NCI-H748 treated with DMSO at 0.1 percent for 48 hours (cell line): Measurements from ENCODE around the gene TRABD2B.

Source experiments
- DNase-seq: peaks from one replicate; lab custom pipeline; 2025; lab: John Stamatoyannopoulos, UW

The TRABD2B gene

DNA sequence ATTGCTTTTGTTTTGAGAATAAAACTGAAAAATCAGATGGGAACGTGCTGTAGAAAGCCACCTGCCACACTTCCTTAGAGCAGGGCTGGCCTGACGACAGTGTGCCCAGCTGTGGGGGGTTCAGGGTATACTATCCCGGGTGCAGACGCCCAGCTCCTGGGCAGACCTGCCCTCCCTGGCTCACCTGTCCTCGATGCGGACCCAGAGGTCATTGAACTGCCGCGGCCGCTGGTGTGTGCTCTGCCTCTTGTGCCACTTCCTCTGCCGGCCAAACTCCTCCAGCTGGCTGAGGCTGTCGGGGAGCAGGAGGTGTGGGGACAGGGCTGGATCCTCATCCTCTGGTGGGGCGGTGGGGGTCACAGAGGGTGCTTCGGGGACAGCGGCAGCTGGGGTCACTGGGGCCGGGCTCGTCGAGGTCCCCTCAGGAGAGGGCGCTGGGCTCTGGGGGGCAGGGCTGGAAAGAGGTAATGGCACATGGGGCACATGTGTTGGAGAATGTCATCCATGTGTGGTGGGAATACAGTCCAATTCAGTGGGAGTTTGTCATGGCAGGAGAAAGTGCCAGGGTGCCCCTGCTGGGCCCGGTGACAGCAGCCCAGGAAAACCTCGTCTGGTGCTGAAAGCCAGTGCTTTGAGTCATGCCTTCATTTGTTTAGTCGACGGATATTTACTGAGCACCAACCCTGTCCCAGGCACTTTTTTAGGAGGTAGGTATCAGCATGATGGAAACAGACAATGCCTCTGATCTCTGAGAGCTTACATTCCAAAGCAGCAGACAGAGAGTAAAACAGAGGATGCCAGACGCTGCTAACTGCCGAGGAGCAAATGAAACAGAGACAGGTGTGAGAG is 222.0 kb downstream of the TRABD2B start:
- no peak for DNase-seq

DNA sequence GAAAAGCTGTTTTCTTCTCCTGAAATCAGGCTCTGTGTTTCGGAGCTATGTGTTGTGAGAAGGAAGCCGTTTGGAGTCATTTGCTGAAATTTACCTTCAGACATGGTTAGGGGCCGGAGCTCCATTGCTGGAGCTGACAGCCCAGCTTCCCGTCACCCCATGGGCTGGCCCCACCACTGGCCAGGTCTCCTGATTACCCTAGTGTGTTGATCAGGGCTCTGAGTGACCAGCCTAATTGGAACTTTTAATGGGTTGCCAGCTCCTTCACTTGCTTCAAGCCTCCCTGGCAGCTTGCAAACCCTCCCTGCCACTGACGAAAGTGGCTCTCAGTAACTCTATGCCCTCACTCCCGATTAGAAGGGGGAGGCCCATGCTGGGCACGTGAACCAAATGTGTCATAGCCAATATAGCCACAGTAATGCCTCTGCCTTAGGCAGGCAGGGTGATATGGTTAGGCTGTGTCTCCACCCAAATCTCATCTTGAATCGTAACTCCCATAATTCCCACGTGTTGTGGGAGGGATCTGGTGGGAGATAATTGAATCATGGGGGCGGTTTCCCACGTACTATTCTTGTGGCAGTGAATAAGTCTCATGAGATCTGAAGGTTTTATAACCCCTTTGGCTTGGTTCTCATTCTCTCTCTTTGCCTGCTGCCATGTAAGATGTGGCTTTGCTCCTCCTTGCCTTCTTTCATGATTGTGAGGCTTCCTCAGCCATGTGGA is 224.1 kb downstream of the TRABD2B start:
- DNase-seq = no peak

DNA sequence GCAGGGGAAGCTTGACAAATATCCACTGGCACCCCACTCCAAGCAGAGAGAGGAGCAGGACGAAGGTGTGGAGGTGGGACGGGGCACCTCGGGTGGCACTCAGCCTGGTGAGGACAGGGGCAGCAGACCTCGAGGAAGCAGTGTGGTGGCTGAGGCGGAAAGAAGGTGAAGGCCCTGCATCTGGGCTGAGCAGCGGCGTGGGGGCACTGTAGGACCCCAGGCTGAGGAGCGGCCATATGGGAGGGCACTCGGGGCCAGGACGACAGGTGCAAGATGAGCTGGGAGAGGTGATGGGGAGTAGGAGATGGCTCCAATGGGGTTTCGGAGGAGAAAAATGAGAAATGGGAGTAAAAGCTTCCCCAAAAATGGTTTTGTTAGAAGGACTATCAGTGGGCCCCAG is 224.9 kb downstream of the TRABD2B start:
- DNase-seq = no peak

DNA sequence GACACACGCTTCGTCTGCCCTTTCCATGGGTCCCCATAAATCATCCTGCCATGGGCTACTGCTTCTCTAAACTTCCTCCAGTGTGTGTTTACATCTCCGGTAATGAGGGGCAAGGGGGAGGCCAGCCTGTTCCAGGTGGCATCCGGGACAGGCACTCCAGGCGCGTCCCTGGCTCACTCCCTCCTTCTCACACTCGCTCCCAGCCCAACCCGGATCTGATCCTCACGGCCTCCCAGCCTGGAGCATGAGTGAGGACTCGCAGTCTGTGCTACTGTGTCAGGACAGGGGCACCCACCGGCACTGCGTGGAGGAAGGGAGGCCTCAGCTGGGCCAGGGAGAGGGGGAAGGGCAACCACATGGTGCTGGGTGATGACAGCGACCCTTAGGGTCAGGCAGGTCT is 225.4 kb downstream of the TRABD2B start:
- DNase-seq = no peak

DNA sequence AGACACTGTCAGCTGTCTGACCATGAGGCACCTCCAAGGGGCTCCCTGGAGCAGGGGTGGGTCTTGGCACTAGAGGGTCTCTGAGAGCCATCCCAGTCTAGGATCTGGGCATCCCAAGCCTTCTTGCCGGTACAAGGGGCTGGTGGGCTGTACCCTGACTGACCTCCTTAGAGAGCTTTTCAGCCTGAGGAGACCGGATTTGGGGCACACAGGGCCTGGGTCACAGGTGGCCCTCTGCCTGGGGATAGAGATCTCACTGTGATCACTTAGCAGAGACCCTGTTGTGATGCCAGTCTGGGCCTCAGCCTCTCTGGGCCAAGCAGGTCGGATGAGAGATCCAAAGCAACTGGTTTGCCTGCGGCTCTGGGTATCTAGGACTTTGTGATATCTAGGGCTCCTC is 227.2 kb downstream of the TRABD2B start:
- DNase-seq = no peak

DNA sequence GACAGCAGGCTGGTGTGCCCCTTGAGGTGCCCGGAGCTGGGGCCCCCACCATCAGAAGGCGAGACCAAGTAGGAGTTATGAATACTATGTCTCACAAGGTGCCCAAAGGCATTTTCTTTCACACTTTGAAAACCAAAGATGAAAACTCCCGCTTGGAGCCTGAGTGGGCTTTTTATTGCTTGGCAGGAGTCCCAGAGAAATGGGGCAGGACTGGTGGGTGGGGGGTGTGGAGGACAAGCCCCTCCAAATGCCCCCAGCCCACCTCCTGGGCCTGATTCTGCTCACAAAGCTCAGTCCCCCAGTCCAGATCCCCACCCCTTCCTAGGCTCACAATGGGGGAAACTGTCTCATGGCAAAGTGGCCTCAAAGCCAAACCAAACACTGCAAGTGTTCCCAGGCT is 227.9 kb downstream of the TRABD2B start:
- no peak for DNase-seq

DNA sequence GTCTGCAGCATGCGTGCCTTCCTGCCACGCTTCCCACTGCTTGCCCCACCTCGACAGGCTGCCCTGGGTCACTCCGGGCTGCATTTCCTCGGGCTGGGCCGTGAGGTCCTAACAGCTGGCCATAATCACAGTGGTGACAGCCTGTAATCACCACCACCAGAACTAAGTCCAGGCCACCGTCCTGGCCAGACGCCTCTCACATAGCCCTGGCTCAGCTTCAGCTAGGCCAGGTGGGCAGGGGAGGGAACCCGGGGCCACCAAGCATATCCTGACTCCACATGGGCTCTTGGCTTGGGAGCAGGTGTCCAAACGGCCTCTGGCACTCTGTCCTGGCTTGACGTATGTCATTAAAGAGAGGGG is 229.5 kb downstream of the TRABD2B start:
- no peak for DNase-seq

DNA sequence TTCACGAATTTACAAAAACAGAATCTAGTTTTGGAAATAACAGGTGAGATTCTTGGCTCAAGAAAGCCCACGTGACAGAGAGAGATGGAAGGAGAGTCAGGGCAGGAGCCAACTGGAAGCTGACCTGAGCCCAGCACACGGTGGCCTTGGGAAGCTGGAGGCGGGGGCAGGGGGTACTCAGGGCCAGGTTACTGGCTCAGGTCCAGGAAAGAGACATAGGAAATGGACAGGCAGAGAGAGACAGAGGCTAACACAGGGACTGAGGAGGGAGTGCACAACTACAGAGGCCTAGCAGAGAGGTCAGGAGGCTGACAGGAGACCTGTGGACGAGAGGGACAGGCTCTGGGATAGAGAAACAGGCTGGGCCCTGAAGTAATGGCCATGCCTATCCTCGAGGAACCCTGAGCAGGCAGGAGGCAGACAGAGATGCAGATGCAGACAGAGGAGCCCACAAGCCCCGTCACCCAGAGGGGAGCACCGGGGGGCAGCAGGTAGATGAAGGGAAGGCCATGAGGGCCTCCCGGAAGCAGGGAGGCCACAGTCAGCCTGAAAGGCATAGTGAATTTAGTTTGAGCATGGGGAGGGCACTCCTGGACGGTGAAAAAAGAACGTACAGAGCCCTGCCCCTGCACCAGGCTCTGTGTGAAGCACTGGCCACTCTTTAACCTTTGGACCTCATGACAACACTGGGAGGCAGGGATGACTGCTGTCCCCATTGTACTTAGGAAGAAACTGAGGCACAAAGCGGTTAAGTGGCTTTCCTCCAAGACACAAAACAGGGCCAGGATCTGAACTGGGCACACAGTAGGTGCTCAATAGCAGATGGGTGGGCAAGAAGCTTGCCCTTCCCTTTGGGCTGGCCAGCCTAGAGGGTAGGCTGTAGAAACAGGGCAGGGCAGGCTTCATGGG is 230.1 kb downstream of the TRABD2B start:
- DNase-seq = no peak

DNA sequence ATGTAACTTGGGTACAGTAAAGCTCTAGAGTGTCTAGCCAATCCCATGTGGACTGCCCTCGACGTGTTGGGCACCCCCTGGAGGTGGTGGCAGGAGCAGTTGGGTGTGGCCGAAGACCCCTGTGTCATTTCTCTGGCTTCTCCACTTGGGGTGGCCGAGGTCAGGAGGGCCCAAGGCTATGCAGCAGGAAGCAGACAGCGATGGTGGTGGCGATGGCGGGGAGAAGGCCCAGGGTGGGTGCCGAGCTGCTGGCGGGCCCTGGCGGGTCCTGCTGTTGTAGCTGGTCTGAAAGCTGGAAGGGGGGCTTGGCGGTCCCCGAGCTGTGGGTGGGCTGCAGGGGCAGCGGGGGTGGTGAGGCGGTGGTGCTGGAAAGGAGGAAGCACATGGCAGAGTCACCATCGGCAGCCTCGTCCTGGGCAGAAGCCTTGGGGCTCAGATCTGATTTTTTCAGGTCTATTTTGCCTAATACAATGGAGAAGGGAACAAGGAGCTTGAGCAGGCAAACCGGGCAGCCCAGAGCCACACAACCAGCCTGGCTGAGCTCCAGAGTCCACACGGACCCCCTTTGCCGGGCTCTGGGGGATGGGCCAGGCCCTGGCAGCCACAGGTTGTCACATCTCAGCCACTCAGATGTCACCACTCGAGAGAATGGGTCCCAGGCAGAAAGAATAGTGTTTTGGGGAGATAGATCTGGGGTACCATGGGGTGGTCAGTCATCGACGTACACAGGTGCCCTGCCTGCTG is 231.3 kb downstream of the TRABD2B start:
- no peak for DNase-seq

DNA sequence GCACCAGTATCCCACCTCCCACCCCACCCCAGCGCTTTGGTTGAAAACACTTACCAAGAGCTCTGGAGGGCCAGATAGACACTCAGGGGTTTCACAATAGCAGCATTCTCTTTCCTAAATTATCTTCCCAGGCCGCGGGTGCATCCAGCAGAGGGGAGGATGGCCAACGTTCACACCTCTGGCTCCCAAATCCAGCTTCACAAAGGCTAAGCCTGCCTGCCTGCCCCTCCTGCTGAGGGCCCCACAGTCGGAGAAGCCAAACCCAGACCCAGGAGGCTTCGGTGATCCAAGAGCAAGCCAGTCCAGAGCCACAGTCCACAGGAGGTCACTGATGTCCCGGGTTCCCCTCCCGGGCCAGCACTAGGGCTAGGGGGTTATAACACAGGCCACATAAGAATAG is 231.9 kb downstream of the TRABD2B start:
- DNase-seq = no peak

DNA sequence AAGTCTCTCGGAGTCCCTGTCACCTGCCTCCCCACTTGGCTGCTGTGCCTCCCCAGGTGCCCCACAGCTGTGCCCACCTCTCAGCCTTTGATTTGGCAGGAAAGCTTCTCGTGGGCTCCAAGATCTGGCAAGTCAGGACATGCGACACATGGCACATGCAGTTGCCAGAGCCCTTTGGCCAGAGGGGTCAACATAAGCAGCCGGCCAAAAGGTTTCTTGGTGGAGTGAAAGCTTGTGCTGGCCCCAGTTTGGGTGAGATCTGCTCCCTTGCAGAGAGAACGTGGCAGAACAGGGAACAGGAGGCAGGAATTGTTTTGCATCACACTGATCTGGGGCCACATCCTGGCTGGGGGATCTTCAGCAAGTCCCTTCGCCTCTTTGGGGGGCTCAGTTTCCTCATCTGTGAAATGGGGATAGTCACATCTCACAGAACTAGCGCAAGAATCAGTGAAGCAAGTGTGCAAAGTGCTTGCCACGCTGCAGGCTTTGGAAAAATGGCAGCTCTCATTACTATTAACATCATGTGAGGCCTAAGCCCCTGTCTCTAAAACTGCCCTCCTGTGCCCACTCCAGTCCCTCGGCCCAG is 232.6 kb downstream of the TRABD2B start:
- no peak for DNase-seq

DNA sequence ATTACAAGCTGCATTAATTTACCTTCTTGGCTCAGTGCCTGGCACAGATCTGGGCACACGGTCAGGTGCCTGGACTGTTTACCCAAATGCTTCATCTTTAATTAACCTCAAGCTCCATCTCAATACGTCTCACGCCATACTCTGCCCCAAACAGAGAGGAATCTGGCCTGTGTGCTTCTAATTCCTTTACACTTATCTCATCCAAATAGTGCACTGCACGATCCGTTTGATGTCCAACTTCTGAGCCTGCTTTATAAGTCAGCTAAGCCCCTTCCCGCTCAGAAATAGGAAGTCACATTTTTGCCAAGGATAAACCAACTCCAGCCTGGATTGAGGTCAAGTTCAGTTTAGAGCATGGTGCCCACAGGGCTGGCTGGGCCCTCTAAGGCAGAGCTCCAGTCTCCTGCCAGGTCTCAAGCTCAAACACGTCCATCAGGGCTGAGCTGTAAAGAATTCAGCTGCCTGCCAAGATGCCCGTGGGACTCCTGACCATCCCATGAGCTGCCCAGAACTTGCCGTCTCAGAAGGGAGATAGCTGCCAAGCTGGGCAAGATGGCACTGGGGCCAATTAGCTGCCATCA is 233.5 kb downstream of the TRABD2B start:
- no peak for DNase-seq

DNA sequence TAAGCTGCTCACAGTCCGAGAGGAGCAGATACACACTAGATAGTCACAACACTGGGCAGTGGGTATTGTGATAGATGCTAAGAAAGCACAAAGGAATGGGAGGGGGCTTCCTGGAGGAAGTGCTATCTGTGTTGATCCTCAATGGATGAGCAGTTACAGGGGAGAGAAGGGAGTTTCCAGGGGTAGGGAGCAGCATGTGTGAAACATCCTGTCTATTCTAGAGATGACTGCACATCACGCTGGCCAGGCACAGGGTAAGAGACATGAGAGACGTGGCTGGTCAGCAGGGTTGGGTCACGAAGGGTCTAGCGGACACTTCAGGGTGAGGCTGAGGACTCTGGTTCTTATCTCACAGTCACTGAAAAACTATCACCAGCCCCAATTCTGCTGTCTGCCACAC is 235.2 kb downstream of the TRABD2B start:
- DNase-seq = no peak

DNA sequence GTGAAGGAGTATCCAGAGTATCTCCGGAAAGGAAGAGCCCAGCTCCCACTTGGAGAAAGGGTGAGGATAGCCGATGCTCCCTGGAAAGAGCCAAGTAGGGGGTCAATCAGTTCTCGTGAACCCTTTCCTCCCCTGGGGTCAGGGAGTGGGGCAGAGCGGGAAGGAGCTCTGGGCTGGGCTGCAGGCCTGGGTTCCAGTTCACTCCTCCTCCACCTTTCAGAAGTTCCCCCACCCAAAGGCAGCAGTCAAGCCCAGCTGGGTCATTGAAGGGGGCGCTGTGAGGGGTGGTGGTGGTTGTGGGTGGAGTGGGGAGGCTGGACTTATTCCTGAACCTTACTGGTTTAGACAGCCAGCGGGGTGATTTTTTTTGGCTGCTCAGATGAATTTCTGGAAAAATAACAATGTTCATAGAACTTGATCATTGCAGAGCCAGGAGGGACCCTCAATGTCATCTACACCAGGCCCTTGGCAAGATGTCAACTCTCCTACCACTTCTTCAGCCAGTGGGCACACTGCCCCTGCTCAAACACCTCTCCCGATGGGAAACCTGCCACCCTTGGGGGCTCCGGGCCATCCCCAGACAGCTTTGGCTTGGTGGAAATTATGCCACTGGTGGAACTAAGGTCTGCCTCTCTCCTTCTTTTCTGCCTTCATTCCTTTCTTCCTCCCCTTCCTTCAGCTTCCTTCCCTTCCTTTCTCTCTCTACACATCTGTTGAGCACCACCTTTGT is 235.8 kb downstream of the TRABD2B start:
- DNase-seq = no peak

DNA sequence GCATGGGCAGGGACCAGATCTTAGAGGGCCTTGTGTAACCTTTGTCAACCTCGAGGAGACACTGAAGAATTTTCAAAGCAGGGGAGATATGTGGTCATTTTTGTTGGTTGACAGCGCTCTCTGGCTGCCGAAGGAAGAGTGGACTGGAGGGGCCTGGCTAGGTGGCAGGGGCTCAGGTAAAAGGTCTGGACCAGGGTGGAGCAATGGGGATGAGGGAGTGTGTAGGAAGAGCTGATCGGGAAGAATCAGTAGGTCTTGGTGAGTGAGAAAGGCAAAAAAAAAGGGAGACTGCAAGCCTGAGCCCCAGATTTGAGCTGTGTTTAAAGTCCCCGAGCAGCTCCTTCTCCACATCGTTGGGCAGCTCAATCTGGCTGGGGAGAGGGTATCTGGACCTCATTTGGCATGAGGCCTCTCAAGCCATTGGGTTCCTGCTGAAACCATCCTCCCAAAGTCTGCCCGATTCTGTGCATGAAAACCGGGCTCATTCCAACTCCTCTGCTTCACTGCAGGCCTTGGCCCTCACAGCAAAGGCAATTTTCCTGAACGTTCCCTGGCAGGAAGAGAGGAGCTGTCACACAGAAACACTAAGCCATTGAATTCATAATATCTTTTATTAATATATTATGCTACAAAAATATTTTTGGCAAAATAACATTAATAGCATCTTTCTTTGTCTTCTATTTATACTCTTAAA is 237.1 kb downstream of the TRABD2B start:
- no peak for DNase-seq

DNA sequence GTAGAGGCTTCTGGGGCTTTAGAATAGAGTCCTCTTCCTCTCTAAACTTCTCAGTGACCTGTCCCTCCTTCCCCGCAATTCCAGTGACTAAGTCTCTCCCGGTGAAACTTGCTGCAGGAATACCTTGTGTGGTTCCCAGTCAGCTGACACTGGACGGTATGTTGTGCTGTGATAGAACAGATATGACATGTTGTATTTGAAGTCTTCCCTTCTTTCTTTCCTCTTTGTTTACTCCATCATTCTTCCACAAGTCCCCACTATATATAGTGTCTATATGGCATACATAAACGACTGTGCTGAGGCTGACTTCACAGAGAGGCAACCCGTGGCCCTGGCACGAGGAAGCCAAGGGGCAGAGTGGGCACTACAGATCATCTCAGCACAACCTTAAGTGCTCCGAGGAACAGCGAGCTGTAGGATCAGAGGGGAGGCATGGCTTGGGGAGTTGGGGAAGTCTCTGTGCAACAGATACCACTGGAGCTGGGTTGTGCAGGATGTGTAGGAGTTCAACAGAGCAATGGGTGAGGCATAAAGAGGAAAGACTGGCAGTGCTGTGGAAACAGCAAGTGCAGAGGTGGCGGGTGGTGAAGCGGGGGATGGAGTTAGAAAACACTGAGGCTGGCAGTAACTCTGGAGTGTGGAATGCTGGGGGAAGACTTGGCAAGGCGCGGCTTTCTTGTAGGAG is 237.8 kb downstream of the TRABD2B start:
- DNase-seq = no peak

DNA sequence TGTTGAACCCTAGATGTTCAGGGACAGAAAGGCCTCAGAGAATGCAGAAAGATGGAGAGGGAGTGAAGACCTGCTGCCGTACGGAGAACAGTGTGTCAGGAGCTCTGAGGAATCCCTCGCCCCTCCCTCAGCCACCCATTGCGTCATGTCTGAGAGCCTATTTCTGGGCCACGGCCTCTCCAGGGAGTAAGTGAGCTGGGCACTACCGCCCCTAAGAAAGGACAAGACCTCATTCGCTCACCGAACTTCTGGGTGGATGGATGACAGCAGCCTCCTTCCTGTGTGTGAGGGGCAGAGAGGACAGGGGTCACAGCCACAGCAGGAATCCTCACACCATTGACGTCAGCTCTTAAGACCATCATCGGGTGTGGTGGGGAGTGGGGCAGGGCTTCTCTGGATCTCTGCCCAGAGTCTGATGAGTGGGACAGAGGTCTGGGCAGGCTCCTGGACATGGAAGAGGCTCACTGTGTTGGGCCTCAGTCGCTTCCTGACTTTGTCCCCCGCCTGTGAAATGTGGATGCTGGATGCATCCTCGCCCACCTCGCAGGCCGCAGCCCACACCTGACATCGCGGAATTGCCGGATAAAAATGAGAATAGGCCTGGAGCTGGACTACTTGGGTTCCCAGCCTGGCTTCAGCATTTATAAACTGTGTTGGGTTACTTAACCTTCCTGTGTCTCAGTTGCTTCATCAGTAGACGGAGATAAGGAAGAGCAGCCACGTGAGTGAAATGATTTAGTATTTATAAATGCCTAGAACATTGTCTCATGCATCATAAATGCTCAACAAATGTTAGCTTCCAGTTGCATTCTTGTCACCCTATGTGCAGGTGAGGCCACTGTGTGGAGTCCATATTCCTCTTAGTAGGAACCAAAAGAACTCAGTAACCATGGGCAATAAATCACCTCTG is 238.6 kb downstream of the TRABD2B start:
- no peak for DNase-seq
